ENCODE data around the gene FUS.

DNA sequence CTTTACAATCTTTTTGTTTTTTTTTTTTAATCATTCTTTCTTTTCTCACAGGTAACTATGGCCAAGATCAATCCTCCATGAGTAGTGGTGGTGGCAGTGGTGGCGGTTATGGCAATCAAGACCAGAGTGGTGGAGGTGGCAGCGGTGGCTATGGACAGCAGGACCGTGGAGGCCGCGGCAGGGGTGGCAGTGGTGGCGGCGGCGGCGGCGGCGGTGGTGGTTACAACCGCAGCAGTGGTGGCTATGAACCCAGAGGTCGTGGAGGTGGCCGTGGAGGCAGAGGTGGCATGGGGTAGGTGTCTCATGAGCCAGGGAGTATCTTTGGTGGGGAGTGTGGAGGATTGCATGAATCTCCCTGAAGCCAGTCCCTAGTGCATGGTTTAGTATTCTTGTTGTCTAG, 4.9 kb downstream of the FUS start:
- no peak for TF ChIP-seq POLR2A (IDR thresholded peaks at IDR 0.05)
- TF ChIP-seq, protein P1, sequence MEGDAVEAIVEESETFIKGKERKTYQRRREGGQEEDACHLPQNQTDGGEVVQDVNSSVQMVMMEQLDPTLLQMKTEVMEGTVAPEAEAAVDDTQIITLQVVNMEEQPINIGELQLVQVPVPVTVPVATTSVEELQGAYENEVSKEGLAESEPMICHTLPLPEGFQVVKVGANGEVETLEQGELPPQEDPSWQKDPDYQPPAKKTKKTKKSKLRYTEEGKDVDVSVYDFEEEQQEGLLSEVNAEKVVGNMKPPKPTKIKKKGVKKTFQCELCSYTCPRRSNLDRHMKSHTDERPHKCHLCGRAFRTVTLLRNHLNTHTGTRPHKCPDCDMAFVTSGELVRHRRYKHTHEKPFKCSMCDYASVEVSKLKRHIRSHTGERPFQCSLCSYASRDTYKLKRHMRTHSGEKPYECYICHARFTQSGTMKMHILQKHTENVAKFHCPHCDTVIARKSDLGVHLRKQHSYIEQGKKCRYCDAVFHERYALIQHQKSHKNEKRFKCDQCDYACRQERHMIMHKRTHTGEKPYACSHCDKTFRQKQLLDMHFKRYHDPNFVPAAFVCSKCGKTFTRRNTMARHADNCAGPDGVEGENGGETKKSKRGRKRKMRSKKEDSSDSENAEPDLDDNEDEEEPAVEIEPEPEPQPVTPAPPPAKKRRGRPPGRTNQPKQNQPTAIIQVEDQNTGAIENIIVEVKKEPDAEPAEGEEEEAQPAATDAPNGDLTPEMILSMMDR (IDR thresholded peaks at IDR 0.05): no peak

Measured in adrenal gland (tissue), 5 donors.